Right ventricle myocardium inferior (tissue), 1 donor: Measurements from ENCODE around the gene MAP2K7. TPM values are rescaled to one million over a fixed set of nuclear protein-coding genes. Genes with fewer than 3 reads are reported as not detected.

Experiments used
- ATAC-seq: fragments of 200-7000 bp; cut with Tn5 transposase; one replicate; pipeline ENCODE4 v1.9.1; 2020; ENCODE audit warnings: mild to moderate bottlenecking, moderate library complexity
- DNase-seq: peaks from one replicate; pipeline ENCODE4 v3.0.0; 2021; ENCODE audit errors: missing footprints
- intact Hi-C: fragments of 100-400 bp; cut with DNase I; formaldehyde crosslinking; loops from one replicate; pipeline ENCODE4 v1.11.0; 2022
- total RNA-seq: library from RNA; stranded (reverse); fragmentation: NEBNext Ultra II Directional; extraction: Animal tissue kit (Norgen Biotek cat#: 25700); gene quantifications from one replicate; pipeline ENCODE4 v1.2.1, GENCODE V29; 2021
- donor health status: DM: no; HTN: yes; CAD: no; lungs with severe emphysema.

The MAP2K7 gene
- total RNA-seq, 1 donor from 2014 or later: 28.0 TPM

DNA sequence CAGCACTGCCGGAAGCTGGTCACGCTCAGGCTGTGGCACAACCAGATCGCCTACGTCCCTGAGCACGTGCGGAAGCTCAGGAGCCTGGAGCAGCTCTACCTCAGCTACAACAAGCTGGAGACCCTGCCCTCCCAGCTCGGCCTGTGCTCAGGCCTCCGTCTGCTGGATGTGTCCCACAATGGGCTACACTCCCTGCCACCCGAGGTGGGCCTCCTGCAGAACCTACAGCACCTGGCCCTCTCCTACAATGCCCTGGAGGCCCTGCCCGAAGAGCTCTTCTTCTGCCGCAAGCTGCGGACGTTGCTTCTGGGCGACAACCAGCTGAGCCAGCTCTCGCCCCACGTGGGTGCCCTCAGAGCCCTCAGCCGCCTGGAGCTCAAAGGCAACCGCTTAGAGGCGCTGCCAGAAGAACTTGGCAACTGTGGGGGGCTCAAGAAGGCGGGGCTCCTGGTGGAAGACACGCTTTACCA is 3.2 kb upstream of the MAP2K7 start:
- no peak for ATAC-seq
- intact Hi-C loops: loop anchor here (5.0 kb wide), 1 partner anchor 48 kb away; no protein-coding TSS in a partner anchor
- DNase-seq: peak; percentile 45

GRCh38 chr19:7900931-7901330 is 2.7 kb upstream of the MAP2K7 start:
- ATAC-seq: no peak
- DNase-seq: peak; percentile 17
- intact Hi-C loops: loop anchor here (5.0 kb wide), 1 partner anchor 49 kb away; no protein-coding TSS in a partner anchor

- DNase-seq: peak; percentile 55
- ATAC-seq: no peak
- intact Hi-C loops: loop anchor here (5.0 kb wide), 1 partner anchor 49 kb away; no protein-coding TSS in a partner anchor
Observed at GRCh38 chr19:7901337-7901736, 2.3 kb upstream of the MAP2K7 start.

DNA sequence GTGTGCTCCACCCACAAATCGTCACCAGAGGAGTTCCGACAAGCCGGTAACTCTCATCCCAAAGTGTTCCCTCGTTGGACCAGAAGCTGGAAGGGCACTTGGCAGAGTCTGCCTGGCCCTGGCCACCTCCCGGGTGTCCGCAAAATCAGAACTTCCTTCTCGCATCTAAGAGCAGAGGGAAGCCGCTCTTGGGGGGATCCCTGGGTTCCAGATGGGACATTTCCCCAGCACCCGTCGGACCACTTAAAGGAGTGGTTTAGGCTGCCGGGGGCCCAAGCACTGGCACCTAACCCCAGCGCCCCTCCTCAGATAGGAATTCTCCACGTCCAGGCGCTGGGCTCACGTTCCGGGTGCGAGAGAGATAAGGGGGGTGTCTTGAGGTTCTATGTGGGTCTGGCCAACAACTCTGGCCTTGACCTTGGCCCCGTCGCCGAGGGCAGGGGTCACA is 857 bp upstream of the MAP2K7 start:
- DNase-seq: no peak
- ATAC-seq: no peak
- intact Hi-C loops: loop anchor here (1.0 to 5.0 kb wide), 4 partner anchors 17 to 73 kb away; partner anchors contain the start of genes EVI5L and SNAPC2

- peak; percentile 36 for ATAC-seq
- DNase-seq: no peak
- intact Hi-C loops: loop anchor here (5.0 kb wide), 1 partner anchor 52 kb away; no protein-coding TSS in a partner anchor
Observed at GRCh38 chr19:7904074-7905020, 670 bp downstream of the MAP2K7 start.

DNA sequence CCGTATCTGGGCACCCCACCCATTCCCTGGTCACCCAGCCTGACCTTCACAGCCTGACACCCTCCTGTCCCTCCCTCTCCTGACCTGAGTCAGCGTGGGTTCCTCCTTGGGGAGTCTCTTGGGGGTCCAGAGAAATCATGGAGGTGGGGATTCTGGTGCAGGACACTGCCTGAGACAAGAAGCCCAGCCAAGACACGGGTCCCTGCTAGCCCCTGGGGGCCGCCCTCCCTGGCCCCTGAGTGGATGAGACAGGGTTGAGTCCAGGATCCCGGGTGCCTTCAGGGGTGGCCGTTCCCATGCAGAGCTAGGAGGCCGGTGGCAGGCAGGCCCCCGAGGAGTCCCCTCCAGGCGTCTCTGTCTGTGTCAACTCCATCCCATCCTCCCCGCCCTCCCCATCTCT is 1.6 kb downstream of the MAP2K7 start:
- intact Hi-C loops: no loop called here
- peak; percentile 44 for DNase-seq
- ATAC-seq: no peak

DNA sequence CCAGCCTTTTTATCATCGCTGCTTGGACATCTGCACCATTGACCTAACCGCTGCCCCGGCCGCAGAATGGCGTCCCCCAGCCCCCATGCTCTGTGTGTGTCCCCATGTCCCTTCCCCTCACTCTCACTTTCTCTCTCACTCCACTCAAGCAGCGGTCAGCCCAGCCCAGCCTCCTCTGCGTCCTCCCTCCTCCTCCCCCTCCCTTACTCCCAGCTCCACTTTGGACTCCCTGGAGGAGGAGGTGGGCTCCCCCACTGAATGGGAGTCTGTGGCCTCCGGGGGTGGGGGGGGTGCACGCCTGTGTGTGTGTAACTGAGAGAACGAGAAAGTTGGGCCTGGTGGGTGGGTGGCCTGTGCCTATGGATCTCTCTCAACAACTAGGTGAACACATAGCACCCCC is 2.2 kb downstream of the MAP2K7 start:
- DNase-seq: peak; percentile 32
- ATAC-seq: no peak
- intact Hi-C loops: no loop called here

- ATAC-seq (no peak), DNase-seq (peak; percentile 63)
- intact Hi-C loops: no loop called here
Observed at GRCh38 chr19:7907122-7907521, 3.4 kb downstream of the MAP2K7 start.

DNA sequence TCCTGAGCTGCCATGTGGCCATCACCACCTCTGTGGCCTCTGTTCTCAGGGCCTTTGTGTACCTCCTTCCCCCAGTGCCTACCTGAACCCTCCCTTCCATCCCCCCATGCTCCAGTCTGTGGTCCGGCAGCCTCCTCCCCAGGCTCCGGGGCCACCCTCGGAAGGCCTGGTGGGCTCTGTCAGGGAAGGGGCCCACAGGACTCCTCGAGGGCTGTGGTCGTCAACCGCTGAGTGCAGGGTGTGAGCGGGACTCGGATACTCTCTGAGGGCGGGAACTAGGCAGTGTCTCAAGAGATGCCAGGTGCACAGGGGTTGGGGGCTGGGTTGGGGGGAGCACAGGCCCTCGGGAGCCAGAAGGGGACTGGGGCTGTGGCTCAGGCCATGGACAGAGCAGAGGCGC is 3.9 kb downstream of the MAP2K7 start:
- DNase-seq: no peak
- intact Hi-C loops: no loop called here
- no peak for ATAC-seq

GRCh38 chr19:7908078-7908699 is 4.5 kb downstream of the MAP2K7 start:
- DNase-seq (no peak), ATAC-seq (no peak)
- intact Hi-C loops: no loop called here

DNA sequence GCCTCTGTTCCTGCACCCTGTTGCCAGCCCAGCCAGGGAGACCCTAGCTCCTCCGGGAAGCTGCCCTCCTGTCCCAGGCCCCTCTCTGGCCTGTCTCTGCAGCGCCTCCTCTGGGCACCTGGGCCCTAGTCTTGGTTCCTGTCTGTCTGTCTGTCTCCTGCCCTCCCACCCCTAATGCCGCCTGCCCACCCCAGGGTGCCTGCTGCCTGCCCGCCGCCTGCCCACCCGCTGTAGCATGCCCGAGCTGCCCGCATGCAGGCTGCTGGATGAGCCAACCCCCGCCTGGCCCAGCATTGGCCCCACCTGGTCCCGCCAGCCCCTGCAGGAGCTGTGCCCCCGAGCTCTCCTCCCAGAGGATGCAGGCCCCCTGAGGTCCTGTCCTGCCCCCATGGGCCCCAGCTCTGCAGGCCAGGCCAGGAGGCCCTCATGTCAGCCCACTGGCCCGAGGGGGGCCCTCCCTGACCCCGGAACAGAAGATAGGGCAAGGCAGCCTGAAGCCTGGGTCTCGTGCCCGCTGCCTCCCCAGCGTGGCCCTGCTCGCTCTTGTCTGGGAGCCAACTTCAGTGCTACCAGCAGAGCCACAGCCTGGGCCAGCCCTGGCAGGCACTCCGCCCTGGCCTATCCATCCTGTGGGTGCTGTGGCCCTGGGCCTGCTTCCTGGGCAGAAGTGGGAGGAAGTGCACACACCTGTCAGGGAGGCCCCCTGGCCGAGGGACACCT is 5.2 kb downstream of the MAP2K7 start:
- peak; percentile 5 for ATAC-seq
- DNase-seq: no peak

GRCh38 chr19:7909471-7910067 is 5.9 kb downstream of the MAP2K7 start:
- intact Hi-C loops: no loop called here
- DNase-seq: no peak
- ATAC-seq: no peak

More for the DNA sequence above, 5.2 kb downstream of the MAP2K7 start:
- intact Hi-C loops: no loop called here

DNA sequence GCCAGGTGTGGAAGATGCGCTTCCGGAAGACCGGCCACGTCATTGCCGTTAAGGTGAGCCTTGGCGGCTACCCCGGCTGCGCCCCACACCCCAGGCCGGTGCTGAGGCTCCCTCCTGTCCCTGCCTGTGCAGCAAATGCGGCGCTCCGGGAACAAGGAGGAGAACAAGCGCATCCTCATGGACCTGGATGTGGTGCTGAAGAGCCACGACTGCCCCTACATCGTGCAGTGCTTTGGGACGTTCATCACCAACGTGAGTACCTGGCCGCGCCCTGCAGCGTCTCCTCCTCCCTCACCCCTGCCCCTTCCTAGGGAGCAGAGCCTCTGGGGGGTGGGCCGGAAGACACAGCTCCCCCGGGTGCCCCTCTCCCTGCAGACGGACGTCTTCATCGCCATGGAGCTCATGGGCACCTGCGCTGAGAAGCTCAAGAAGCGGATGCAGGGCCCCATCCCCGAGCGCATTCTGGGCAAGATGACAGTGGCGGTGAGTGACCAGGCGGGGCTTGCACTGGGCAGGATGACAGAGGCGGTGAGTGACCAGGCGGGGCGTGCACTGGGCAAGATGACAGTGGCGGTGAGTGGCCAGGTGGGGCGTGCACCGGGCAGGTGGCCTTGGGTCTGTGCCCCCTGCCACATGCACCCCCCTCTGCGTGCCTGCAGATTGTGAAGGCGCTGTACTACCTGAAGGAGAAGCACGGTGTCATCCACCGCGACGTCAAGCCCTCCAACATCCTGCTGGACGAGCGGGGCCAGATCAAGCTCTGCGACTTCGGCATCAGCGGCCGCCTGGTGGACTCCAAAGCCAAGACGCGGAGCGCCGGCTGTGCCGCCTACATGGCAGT is 6.9 kb downstream of the MAP2K7 start:
- ATAC-seq: no peak
- DNase-seq: no peak
- intact Hi-C loops: no loop called here

DNA sequence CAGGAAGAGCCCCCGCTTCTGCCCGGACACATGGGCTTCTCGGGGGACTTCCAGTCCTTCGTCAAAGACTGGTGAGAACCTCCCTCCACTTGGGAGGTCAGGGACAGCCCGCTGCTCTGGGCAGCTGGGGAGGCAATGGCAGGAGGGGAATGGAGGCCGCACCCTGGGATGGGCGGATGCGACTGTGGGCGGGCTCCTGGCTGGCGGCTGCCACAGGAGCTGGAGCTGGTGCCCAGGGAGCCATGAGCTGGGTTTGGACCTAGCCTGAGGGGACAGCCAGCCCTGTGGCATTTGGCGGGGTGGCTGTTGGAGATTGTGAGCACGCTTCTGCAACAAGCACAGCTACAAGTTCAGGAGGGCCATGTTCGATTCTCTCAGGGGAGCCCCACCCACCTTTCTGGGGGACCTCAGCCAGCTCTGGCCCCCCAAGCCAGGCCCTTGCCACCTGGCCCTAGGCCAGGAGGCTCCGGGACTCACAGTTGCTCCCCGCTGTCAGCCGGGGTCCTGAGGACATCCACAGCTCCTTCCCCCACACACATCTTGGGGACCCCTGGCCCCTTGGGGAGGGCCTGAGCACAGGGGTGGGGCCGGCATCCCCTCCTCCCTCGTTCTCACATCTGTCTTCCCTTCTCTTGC is 7.9 kb downstream of the MAP2K7 start:
- DNase-seq: no peak
- intact Hi-C loops: no loop called here
- no peak for ATAC-seq

GRCh38 chr19:7912144-7912696 is 8.5 kb downstream of the MAP2K7 start:
- DNase-seq (no peak), ATAC-seq (no peak)
- intact Hi-C loops: no loop called here

- intact Hi-C loops: no loop called here
- no peak for ATAC-seq
- no peak for DNase-seq
Observed at GRCh38 chr19:7912697-7913564, 9.3 kb downstream of the MAP2K7 start.
